ENCODE measurements around the gene UPK3B.
"Not testable (repeated sequence)": the region's sequence is repeated elsewhere in the genome, so short reads cannot be mapped to it uniquely, and the experiment has no call there.

DNA sequence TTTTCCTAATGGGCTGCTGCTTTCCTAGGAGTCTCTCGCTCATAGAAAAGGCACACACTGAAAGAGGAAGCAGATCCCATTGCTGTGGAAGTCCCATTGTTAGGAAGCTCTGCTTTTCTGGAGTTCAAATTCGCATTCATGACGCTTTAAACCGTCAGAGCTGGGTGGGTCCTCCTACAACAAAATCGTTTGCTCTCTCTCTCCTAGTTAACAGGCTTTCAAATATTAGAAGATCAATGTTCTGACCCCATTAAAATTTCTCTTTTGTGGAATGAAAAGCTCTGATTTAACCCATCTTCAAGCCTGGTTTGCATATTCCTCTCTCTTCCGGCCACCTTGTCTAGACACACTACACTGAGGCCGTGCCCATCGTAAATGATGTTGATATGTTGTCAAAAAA, 32.8 kb downstream of the UPK3B start, which contains the start of gene SPDYE16:
- TF ChIP-seq, protein P1, sequence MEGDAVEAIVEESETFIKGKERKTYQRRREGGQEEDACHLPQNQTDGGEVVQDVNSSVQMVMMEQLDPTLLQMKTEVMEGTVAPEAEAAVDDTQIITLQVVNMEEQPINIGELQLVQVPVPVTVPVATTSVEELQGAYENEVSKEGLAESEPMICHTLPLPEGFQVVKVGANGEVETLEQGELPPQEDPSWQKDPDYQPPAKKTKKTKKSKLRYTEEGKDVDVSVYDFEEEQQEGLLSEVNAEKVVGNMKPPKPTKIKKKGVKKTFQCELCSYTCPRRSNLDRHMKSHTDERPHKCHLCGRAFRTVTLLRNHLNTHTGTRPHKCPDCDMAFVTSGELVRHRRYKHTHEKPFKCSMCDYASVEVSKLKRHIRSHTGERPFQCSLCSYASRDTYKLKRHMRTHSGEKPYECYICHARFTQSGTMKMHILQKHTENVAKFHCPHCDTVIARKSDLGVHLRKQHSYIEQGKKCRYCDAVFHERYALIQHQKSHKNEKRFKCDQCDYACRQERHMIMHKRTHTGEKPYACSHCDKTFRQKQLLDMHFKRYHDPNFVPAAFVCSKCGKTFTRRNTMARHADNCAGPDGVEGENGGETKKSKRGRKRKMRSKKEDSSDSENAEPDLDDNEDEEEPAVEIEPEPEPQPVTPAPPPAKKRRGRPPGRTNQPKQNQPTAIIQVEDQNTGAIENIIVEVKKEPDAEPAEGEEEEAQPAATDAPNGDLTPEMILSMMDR (IDR thresholded peaks at IDR 0.05): not testable (repeated sequence)
- not testable (repeated sequence) for TF ChIP-seq POLR2A, EP300 (IDR thresholded peaks at IDR 0.05)
